GM18507 (cell line): ENCODE results near the gene TENM3.

Experiments
- DNase-seq: peaks from one replicate; pipeline ENCODE4 v3.0.0; 2011; ENCODE audit warnings: low read depth; ENCODE audit not compliant: insufficient read length; ENCODE audit errors: extremely low spot score
- FAIRE-seq: peaks from 2 replicates; lab custom pipeline; 2011; peaks lifted over from hg19 to GRCh38; lab: Jason Lieb, UNC

TENM3 gene

GRCh38 chr4:182314537-182314936, 71.3 kb downstream of the TENM3 start:
- no peak for FAIRE-seq

DNA sequence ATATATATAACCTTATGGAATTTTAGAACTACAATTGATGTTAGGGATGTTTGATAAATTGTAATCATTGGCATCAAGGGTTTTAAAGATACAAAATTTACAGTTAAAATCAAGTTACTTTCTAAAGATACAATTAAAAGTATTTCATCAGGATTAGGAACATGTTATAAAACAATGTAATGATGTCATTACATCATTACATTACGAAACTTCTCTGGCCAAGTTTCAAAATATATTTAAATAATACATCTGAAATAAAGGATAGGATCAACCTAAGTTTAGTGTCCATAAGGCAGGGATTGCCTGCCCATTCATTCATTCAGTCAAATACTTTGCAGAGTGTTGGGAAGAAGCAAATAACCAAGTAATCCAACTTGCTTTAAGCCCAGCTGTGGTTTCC, 75.1 kb downstream of the TENM3 start:
- DNase-seq (no peak), FAIRE-seq (no peak)

More at GRCh38 chr4:182314537-182314936, 71.3 kb downstream of the TENM3 start:
- no peak for DNase-seq

DNA sequence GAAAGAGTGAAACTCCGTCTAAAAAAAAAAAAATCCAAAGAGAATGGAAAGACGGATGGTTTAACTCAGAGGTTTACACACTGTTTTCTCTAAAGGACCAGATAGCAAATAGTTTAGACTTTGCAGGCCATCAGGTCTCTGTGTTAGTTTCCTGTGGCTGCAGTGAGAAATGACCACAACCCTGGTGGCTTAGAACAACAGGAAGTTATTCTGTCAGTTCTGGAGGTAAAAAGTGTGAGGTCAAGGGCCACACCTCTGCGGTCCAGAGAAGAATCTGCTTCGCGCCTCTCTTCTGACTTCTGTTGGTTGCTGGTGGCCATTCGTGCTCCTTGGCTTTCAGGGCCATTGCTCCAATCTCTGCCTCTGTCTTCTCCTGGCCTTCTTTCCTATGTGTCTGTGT, 76.9 kb downstream of the TENM3 start:
- no peak for FAIRE-seq

GRCh38 chr4:182320580-182320979, 77.4 kb downstream of the TENM3 start:
- DNase-seq, result no peak
- FAIRE-seq, result no peak

More for the DNA sequence above, 76.9 kb downstream of the TENM3 start:
- no peak for DNase-seq

- DNase-seq (no peak), FAIRE-seq (no peak)
These were observed 81.1 kb downstream of the TENM3 start for GRCh38 chr4:182324282-182324681.

DNA sequence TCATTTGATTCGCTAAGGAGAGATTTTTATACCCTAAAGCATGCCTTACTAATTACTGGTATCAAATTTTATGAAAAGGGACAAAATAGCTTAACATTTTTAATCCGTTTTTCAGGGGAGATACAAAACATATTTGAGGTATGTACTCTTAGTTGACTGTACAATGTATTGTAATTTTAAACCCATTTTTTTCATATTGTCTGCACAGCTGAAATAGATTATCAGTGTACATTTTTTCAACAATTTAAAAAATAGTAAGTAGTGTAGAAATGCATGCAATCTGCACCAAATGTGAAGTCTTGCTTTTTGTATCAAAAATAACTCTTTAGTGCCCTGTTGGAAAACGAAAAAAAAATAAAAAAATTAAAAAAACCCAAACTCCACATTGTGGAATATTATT, 82.2 kb downstream of the TENM3 start:
- no peak for DNase-seq
- FAIRE-seq, result no peak

DNA sequence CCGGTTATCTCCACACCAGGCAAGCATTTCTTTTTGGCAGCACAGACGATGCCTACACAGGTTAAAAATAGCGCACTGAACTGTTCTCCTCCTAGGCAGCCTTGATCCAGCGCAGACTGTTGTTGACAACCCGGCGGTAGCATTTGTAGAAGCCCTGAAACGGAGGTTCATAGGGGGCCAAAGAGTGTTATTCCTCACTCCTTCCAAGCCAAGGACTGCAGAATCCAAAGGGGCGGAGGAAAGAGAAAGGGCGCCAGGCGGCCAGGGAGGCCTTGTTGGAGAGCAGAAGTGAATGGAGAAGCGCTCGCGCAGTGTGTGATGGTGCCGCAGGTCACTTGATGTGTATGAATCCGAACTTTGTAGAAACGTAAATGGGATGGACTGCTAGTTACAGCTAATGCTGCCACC, 82.7 kb downstream of the TENM3 start:
- DNase-seq (no peak), FAIRE-seq (no peak)

DNA sequence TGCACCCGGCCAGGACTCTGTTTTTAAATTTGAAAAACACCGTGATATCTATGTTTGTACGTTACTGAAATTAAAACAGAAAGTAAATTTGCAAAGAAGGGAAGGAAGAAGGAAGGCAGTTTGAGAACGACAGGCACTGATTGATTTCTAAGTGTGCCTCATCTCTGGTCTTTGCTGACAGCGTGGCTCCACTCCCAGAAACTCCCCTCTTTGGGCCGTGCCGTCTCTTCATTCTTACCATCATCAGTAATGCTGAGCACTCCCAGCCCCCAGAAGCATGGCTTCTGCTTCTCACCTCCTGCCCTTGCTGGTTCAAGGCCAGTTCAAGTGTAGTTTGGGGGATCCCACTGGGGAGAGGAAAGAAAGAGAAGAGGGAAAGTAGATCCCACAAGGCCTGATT, 85.3 kb downstream of the TENM3 start:
- FAIRE-seq (no peak), DNase-seq (no peak)

DNA sequence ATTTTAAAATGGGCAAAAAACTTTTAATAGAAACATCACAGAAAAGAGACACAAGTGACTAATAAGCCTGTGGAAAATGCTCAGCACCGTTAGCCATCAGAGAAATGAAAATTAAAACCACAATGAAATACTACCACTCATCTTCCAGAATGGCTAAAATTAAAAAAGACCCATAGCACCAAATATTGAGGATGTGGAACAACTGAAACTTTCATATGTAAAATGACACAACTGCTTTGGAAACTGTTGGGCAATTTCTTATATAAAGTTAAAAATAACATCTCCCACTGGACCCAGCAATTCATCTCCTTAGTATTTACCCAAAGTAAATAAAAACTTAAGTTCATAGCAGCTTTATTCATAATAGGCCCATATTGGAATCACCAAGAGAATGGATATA, 94.2 kb downstream of the TENM3 start:
- DNase-seq (no peak), FAIRE-seq (no peak)

- DNase-seq (no peak), FAIRE-seq (no peak)
These were observed 94.9 kb downstream of the TENM3 start for GRCh38 chr4:182338063-182338462.

DNA sequence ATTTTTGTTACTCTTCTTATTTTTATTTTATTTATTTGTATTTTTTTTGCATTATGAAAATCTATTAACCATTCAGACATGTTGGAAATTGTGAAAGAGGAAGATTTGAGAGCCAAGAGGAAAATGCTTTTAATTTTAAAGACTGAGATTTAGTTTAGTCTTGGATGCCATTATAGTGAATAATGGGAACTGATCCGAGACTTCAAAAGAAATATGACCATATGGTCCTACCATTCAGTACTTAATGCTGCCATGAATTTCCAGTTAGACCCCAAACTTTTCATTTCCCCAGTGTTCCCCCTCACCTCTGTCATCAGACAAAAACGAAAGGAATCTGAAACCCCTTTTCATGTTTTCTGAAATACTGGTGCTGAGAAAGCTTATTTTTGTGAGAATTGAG, 95.5 kb downstream of the TENM3 start:
- FAIRE-seq (no peak), DNase-seq (no peak)

DNA sequence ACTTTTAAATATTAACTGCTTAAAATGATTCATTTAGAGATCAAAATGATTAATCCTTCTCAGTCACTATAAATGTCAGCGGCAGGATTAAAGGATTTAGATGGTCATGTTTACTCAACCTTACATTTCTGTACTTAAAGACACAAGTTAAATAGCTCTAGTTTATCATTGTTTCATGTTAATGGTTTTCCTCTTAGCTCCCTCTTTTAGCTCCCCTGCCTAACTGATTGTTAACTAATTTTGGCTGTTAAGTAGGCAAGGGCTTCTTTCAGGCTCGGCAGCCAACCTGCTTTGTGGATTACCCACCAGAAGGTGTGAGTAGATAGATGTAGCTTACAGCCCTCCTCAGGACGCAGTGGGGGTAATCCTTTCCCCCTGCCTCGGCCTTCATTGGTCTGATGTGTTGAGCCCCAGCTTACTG, 96.0 kb downstream of the TENM3 start:
- no peak for DNase-seq
- no peak for FAIRE-seq

DNA sequence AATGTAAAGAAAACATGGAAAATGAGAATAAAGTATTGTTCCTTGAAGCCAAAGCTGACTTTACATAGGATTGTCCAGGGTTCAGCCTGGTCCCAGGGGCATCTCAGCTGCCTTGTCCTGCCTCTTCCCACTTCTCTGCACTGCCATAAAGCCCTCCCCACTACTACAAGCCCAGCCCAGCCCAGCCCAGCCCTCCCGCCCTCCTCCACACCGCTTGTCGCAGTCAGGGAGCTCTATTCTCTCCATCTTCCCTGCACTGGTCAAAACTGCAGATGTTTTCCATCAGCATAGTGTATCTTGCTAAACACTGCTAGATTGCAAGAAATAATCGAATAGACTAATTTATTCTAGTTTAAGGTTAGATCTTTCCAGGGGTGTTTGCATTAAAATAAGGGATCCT, 100.3 kb downstream of the TENM3 start:
- FAIRE-seq, result no peak

GRCh38 chr4:182344968-182345367, 101.8 kb downstream of the TENM3 start:
- DNase-seq (no peak), FAIRE-seq (no peak)

More for the DNA sequence above, 100.3 kb downstream of the TENM3 start:
- no peak for DNase-seq

GRCh38 chr4:182346250-182346649, 103.0 kb downstream of the TENM3 start:
- DNase-seq (no peak), FAIRE-seq (no peak)

GRCh38 chr4:182346675-182347375, 103.6 kb downstream of the TENM3 start:
- FAIRE-seq, result no peak
- DNase-seq, result no peak

GRCh38 chr4:182348779-182349326, 105.7 kb downstream of the TENM3 start:
- FAIRE-seq, result no peak
- DNase-seq, result no peak

DNA sequence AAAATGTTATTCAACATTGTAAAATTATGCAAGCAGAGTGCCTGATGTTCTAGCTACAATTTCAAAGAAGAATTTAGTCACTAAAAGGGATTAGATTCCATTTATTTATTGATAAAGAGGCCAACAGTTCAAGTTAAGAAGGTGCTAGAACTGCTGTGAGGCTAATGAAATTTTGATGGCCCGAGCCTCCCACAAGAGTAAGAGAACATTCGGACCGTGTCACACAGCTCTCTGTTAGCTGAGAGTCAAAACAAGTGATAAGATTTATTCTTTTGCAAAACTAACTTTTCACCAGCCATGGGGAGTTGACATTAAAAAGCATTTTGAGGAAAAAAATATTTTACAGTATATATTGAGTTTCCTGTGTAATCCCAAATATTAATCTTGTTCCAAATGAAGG, 106.8 kb downstream of the TENM3 start:
- no peak for FAIRE-seq
- DNase-seq, result no peak

DNA sequence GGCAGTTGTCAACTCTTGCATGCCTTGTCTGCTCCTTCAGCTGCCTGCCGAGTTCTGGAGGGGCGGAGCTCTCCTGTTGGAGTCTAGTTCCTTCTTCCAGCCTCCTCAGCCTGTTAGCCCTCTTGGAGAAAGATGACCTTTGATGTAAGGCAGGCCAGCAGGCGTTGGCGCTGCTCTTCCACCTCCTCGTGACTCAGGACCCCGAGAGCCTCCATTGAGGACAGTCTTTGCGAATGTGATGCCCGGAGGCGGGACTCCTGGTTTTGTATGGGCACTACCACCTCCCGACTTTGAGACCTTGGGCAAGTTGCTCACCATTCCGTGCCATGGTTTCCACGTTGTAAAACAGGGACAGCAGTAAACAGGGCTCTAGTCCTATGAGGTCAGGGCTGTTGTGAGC, 108.3 kb downstream of the TENM3 start:
- no peak for FAIRE-seq
- no peak for DNase-seq

GRCh38 chr4:182354106-182354505, 110.9 kb downstream of the TENM3 start:
- DNase-seq (no peak), FAIRE-seq (no peak)

DNA sequence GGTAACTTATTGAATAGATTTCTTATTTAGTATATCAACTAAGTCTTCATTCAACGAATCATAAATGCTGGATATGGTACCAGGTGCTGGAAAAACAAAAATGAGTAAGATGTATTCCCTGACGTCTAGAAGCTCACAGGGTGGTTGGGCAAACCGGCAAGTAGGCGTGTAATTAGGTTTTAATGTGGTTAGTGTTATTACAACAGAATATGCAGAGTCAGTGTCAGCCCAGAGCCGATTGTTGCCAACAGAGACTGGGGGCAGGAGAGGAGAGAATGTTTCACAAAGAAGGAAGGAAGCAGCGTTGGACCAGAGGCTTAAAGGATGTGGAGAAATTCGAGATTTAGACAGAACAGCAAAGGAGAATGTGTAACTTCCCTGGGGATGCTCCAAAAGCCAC, 111.7 kb downstream of the TENM3 start:
- DNase-seq (no peak), FAIRE-seq (no peak)
